HG03159 (cell line): ENCODE data around the gene LIMD2.
"Not testable (repeated sequence)": the region's sequence is repeated elsewhere in the genome, so short reads cannot be mapped to it uniquely, and the experiment has no call there.

Source experiments
- ATAC-seq: cut with Tn5 transposase; IDR thresholded peaks from one replicate; pipeline ENCODE4 v1.9.1; 2021; ENCODE audit warnings: mild to moderate bottlenecking, moderate library complexity; ENCODE audit not compliant: unreplicated experiment

The LIMD2 gene

DNA sequence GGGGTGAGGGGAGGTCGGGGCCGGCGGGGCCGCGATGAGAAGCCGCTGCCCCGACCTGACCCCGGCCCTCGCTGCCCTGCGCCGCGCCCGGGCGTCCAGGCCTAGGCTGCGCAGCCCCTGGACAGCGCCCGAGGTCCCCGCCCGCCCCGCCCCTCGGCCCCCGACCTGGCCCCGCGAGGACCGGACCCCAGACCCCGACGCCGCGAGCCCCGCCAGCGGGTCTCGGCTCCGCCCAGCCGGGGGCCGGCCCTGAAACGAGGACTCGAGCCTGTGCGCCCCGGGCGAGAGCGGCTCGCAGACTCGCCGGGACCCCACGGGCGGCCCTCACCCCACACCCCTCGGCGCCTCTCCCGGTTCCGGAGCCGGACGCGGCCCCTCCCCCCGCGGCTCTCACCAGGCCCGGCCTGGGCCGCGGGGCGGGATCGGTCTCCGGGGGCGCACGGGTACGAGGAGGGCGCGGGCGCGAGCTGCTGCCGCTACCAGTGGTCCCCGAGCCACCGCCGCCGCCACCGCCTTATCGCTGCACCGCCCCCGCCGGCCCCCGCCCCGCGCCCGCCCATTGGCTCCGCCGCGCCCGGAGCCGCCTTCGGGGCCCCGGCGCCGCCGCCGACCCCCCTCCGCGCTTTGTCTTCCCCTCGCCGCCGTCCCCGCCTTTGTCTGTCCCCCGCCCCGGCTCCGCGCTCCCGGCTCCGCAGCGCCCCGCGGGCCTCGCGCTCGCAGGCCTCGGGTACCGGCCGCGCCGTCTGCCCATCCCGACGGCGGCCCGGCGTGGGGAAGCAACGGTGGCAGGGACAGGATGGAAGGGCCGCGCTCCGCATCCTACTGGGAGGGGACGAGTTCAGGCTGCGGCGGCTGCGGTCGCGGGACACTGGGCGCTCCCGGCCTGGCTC, at the start of gene LIMD2:
LIMD2 (minus strand) TSS at position 488 of the 890 bp plus-strand sequence. CDS start 827 bp downstream, outside the sequence.
- ATAC-seq, result peak; percentile 18

DNA sequence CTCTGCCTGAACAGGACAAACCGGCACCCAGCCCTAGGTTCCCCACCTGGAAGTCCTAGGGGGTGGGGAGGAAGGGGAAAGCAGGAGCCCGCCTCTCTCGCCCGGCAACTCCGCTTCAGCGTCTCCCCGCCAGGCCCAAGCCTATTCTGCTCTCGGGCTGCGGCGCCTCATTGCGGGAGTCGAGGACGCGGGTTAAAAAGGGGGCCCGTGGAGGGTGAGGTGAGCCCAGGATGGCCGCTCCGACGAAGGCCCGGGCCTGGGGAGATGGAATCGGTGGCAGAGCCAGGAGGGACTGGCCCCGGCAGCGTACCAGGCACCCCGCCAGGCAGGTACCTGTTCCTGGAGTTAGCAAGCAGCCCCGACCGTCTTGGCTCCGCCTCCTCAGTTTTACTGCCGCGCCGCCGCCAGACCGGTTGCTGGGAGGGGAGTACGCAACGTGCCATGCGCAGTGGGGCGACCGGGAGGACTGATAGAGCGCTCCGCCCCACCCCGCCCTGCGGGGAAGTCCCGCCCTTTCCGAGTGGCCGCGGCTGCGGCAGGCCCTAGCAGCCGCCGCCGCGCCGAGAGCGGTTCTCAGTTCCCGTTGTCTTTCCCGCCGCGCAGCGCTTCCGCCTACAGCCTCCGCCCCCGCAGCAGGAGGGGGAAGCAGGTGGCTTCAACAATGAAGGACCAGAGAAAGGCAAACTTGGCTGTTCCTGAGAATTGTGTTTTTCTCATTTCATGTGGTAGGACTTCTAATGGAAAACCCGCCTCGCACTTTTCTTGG, 41.7 kb upstream of the LIMD2 start, which contains the start of gene STRADA:
STRADA (minus strand) TSS at position 392 of the 766 bp plus-strand sequence. CDS start 13,430 bp downstream, outside the sequence.
- ATAC-seq, result peak; percentile 85

DNA sequence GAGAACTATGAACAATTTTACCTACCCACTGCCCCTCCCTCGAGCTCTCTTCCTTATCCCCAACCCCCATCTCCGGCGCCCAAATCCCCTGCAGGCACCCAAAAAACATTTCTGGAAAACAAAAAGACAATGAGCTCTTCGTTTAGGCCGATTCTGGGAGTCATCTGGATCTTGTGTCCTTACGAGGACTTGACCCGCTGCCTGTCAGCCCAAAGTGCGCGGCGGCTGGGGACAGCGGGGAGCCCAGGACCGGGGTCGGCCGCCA, 41.1 kb upstream of the LIMD2 start:
- ATAC-seq, result peak; percentile 2

DNA sequence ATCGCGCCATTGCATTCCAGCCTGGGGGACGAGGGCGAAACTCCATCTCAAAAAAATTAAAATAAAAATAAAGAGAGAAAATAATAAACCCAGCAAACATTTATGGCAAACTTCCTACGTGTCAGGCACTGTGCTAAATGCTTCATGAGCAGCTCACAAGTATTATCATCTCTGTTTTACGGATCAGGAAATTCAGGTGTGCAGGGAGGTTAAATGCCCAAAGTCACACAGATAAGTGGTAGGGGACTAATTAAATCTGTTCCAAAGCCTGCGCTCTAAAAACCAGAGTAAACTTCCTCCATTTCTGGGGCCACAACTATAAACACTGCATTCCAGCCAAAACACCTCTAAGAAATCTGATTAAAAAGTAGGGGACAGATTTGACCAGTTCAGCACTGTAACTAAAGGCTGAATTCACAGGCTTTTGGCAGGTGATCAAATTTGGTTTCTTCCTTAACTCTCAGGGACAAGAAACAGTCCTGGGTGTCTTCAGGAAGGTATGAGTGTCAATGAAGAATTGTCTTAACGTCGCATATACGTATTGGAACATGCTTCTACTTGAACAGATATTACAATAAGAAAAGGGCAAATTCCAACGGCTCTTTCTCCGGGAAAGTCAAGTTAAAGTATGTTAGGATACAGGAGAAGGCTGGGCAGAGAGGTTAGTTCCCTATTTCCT, 40.7 kb upstream of the LIMD2 start:
- ATAC-seq, result no peak

GRCh38 chr17:63735691-63736090, 35.8 kb upstream of the LIMD2 start:
- no peak for ATAC-seq

GRCh38 chr17:63722403-63722802, 22.5 kb upstream of the LIMD2 start:
- no peak for ATAC-seq

DNA sequence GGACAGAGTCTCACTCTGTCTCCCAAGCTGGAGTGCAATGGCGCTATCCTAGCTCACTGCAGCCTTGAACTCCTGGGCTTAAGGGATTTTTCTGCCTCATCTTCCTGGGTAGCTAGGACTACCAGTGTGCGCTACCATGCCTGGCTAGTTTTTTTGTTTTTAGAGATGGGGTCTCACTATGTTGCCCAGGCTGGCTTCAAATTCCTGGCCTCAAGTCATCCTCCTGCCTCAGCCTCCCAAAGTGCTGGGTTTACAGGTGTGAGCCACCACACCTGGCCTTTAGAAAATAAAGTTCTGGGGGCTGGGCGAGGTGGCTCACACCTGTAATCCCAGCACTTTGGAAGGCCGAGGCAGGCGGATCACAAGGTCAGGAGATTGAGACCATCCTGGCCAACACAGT, 20.3 kb upstream of the LIMD2 start:
- not testable (repeated sequence) for ATAC-seq

GRCh38 chr17:63718988-63719387, 19.1 kb upstream of the LIMD2 start:
- ATAC-seq, result no peak

GRCh38 chr17:63716426-63716825, 16.5 kb upstream of the LIMD2 start:
- ATAC-seq, result no peak

DNA sequence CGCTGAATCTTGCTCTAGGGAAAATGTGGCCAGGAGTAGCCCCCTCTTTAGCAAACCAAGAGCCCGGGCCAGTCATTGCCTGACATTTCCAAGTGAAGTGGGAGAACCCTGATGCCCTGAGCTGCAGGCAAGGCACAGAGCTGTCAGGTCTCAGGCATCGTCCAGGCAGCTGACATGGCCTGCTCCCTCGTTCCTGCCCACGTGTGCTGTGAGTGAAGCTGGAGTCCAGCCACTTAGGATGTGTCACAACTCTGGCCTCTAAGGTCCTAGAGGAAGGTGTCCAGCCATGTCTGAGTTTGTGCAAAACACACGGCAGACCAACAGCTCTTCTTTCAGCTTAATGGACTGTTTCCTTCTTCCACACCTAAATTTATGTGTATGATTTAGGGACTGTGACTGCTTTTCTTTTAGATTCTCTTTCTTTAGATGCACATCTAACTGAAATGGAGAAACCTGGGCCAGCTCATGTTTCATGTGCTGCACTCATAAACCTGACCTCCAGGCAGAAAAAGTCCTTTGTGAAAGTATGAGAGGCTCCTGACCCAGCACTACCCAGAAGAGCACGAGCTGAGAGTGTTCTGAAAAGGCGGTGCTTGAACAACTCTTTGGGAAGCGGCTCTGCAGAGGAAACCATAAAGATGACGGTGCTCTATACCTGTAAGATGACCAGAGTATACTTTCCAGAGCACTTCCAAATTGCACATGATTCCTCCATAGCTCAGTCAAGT, 14.8 kb upstream of the LIMD2 start:
- ATAC-seq, result no peak

DNA sequence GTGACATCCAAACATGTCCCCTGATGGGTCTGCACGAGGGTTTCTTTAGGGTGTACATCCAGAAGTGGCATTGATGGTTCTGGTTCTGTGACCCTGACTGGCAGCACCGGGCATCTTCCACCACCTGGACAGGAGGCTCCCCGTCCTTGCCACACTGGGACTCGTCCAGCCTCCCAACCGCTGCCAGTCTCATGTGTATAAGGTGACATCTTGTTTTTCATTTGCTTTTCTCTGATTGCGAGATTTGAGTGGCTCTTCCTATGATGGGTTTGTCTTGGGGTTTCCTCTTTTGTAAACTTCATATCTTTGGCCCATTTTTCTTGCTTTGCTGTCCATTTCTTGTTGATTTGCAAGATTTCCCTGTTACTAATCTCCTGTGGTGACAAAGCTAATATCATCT, 9.2 kb upstream of the LIMD2 start:
- ATAC-seq, result no peak

GRCh38 chr17:63707151-63707550, 7.2 kb upstream of the LIMD2 start:
- ATAC-seq, result no peak

DNA sequence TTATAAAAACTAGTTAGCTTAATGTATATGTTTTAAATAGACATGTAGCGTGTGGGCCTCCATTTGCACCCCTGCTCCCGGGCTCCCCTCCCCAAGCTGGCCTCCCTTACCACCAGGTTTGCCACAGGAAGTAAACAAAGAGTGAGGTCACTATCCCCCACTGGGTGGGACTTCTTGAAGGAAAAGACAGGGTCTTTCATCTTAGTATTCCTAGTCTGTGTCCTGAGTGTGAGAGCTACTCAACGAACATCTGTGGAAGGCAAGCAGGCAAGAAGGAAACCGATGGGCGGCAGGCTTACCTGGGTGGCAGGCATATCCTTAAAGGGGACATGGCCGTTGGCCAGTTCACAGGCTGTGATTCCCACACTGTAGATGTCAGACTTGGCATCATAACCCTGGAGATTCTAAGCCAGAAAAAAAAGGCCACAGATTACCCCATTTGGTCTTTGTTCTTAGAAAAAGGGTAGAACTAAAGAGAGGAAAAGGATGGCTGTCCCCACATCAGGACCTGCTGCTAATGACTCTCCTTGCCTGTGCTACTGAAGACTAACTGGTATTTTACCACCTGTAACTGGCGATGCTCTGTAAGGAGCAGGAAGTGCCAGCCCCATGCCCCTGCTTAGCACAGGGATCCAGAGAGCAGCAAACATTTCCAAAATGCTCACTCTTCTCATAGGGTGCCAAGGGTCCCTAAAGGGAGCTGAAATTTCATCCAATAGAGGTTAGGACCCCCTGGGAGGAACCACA, 6.6 kb upstream of the LIMD2 start:
- no peak for ATAC-seq

- ATAC-seq, result no peak
Observed at GRCh38 chr17:63705657-63706056, 5.7 kb upstream of the LIMD2 start.

DNA sequence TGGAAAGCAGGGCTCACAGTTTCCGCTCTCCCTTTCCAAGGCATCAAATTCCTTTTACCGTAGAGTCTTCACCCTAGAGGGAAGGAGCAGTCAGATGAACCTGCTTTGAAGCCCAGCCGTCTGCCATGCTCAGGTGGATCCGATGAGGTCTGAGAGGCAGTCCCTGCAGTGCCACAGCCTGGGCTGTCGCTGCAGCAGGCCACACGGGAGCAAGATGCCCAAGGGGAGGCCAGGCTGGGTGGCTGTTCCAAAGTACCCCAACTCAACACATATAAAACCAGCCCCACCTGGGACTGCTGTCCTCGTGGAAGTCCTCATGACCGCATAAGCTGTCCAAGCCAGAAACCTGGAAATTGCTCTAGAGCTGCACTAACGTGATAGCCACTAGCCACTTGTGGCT, 4.9 kb upstream of the LIMD2 start:
- ATAC-seq, result no peak

- ATAC-seq, result no peak
Observed at GRCh38 chr17:63704259-63704576, 4.3 kb upstream of the LIMD2 start.

DNA sequence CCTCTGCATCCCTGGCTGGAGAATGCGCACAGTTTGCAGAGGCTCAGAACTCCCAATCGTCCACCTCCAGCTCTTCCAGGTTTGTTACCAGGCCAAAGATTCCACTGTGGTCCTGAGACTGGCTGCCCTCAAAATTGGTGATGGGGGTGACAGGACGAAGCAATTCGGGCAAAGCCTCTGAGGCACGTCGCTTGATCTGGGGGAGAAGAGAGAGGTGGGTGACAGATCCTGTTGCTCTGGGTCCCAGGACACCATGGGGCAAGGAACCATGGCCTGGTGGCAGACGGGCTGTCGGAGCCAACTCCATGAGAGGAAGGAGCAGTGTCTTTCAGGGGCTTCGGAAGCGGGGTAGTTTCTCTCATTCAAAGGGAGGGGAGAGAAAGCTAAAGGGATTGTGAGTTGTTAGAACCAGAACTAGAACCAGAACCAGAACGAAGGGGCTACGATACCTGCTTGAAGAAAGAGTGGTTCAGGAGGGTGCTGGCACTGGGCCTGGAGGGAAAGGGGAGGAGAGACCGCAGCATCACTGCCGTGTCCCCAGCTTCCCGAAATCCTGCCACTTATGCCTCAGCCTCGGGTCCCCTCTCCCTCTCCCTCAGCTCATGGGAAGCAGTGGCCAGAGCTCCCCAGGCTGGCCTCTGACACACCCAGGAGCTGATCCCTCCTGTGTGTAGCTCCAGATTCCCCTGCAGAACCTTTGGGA, 3.8 kb upstream of the LIMD2 start:
- ATAC-seq, result no peak

- no peak for ATAC-seq
Observed at GRCh38 chr17:63703029-63703428, 3.1 kb upstream of the LIMD2 start.

DNA sequence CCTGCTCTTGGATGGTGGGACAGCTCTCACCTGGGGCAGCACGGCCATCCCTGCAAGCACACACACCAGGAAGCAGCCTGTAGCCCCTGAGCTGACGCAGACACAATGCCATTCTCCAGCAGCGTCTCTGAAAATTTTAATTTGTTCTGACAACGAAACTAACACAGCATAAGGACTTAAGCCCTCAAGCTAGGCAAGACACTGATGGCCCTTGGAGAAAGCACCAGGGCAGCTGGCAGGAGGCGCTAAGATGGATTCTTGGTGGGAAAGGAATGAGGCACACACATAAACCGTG, 2.7 kb upstream of the LIMD2 start:
- ATAC-seq, result no peak
